Posterior vena cava (tissue), 2 donors: ENCODE data around the gene DPAGT1. TPM values are rescaled to one million over a fixed set of nuclear protein-coding genes. Genes with fewer than 3 reads are reported as not detected.
"Not testable (repeated sequence)": the region's sequence is repeated elsewhere in the genome, so short reads cannot be mapped to it uniquely, and the experiment has no call there.

Experiments used
- DNase-seq: peaks from one replicate; pipeline ENCODE4 v3.0.0-alpha.2; 2020; ENCODE audit warnings: low spot score
- intact Hi-C, 2 donors: fragments of 100-400 bp; cut with DNase I; formaldehyde crosslinking; loops; one replicate each; pipeline versions ENCODE4 v1.14.1 to v1.14.2; 2022 to 2023
- total RNA-seq, 2 donors: library from RNA; stranded (reverse); fragmentation: NEBNext Ultra II Directional; extraction: Animal tissue kit (Norgen Biotek cat#: 25700); gene quantifications; one replicate each; pipeline ENCODE4 v1.2.1, GENCODE V29; 2021
- donor health status: DM: yes; HTN: yes; CAD: no.
- donor health status: DM: yes; HTN: yes; CAD: no.

DPAGT1 gene
- total RNA-seq, 2 donors from 2014 or later: 23.8 to 24.2 TPM

DNA sequence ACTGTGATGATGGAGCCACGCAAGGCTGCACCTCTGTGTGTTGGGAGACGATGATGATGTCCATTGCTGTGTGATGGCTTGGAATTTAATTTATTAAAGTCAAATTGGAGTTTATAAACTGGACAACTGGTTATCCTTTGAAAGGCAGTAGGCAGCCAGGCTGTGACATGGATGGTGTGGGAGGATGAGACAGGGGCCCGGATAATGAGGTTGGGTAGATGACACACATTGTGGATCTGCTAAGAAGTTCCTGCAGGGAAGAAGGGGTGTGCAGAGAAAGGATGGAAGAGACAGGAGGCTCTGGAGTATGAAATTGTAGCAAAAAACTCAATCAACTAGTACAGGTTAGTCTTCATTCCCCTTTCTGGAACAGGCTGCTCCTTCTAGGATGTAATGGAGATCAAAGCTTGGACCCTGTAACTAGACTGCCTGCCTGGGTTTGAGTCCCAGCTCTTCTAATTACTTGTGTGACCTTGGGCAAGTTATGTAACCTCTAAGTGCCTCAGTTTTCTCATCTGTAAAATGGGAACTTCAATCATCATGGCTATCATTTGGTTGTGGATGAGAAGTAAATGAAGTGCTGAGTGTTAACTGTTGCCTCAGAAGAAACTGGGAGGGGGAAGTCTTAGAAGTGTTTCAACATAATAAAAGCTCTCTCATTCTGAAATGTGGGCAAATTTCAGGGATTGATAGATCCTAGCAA is 15.5 kb upstream of the DPAGT1 start:
- intact Hi-C loops: no loop called here
- no peak for DNase-seq

DNA sequence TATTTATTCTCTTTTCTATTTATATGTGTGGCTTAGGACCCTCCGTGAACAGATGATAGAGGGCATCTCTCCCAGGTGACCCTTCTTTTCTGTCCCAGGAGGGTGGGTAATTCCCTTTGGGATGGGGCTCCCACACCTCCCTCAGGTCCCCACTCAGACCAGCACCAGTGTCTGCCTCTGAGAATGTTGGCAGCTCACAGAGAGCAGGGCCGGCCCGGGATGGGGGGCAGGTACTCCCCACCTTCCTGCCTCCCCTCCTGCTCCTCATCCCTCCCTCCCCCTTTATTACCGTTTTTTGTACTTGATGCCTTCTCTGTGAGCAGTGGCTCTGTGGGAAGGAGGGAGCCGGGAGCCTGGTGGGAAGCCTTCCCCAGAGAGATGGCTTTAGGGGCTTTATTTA is 14.9 kb upstream of the DPAGT1 start:
- intact Hi-C loops: no loop called here

DNA sequence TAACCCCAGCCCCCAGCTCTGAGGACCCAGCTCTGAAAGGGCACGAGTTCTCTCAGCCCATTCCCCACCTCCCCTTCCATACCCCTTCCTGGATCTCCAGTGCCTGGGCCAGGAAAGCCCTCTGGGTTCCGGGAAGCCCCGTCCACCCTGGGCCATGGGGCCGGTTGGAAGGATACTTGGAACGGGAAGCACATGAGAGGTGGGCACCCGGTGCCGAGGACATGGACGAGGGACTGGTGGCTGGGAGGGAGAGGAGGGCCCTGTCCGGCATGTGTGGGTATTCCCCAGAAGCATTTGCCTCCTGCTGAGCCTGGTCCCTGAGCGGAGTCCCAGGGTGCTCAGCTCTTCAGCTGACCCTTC is 14.6 kb upstream of the DPAGT1 start:
- no peak for DNase-seq
- intact Hi-C loops: no loop called here

More for the DNA sequence above, 14.9 kb upstream of the DPAGT1 start:
- DNase-seq: no peak

DNA sequence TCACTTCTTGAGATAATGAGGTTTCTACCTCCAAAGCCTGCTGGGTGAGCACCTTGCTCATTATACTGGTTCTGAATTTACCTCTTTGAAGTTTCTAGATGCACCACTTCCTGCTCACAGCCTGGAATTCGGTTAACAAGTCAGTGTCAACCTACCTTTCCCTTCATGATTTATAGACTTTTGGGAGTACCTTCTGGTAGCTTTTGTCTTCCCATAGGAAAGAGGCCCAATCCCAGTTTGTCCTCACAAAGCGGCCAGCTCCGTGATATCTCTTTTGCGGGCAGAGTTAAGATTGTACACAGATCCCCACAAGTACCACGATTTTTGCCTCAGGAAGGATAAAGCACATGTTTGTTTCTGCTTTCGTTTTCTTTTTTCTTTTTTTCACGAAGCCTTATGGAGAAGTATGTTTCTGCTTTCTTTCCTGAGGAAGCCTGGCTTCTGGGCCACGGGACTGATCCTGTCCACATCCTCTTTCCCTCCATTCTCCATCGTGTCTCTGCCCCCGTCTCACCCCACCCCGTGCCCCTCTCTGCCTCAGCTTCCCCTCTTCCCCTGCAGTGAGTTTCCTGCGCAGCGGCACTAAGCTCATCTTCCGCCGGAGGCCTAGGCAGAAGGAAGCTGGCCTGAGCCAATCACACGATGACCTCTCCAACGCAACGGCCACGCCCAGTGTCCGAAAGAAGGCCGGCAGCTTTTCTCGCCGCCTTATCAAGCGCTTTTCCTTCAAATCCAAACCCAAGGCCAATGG is 14.0 kb upstream of the DPAGT1 start:
- DNase-seq: peak; percentile 89
- intact Hi-C loops: no loop called here

DNA sequence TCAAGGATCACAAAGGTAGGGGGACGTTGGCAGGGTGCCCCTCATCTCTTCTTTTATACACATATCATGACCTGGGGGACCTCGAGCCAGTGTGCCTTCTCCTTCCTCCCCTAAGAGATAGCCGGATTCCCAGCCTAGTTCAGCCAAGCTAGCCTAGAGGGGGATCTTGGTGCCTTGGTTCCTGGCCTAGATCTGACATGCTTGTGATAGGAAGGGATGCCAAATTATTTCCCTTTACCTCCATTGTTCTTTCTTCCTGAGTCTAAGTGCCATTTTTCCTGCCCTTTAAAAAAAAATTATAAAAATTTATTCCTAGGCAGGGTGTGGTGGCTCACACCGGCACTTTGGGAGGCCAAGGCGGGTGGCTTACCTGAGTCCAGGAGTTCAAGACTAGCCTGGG is 12.7 kb upstream of the DPAGT1 start:
- intact Hi-C loops: no loop called here
- no peak for DNase-seq

DNA sequence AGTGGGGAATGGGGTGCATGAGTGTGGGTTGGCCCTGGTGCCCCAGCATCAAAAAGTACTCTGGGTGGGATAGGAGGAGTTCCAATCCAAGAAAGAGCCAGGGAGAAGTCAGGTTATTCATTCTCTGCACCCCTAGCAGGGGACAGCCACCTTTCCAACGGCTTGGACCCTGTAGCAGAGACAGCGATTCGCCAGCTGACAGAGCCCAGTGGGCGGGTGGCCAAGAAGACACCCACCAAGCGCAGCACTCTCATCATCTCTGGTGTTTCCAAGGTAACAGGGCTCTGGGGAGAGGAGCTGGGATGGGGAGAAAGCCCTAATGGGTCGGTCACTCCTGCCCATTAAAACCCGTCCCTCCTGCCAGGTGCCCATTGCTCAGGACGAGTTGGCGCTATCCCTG is 12.1 kb upstream of the DPAGT1 start:
- intact Hi-C loops: no loop called here

DNA sequence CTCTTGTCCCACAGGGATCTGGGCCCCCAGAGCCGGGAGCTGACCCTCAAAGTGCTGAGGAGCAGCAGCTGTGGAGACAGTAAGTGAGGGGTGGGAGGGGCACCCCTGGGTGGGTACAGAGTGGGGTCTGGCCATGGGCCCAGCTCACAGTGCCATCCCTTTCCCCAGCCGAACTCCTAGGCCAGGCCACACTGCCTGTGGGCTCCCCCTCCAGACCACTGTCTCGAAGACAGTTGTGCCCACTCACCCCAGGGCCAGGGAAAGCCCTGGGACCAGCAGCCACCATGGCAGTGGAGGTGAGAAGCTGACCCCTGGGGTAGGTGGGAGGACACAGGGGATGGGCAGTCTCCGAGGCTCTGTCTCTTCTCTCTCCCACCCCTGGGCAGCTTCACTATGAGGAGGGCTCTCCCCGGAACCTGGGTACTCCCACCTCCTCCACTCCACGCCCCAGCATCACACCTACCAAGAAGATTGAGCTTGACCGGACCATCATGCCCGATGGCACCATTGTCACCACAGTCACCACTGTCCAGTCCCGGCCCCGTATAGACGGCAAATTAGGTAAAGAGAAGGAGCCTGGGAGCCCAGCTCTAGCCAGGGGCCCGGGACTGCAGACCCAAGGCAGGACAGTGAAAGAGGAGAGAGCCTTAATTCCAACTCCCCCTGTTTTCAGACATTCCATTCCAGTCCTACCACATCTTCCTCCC is 10.8 kb upstream of the DPAGT1 start:
- DNase-seq: no peak
- intact Hi-C loops: no loop called here

More for the DNA sequence above, 12.1 kb upstream of the DPAGT1 start:
- no peak for DNase-seq

DNA sequence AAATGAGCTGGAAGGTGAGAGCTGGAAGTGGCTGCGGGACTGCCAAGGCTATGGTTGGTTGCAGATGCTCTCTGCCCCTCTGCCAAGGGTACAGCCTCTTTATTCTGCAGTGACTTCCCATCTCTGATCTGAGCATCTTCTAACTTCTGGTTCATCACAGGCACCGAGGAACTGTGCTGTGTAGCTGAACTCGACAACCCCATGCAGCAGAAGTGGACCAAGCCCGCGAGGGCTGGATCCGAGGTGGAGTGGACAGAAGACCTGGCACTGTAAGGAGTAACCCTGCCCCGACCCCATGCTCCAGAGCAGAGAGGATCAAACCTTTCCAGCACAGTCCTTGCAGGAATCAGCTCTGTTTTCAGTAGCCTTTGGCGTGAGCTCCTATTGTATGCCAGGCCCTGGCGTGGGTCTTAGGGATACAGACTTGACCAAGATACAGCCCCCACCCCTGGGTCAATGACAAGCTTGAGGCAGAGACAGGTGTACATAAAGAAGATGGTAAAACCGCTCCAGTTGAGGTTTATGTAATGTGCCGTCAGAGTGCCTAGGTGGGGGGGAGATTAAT is 9.8 kb upstream of the DPAGT1 start:
- DNase-seq: no peak
- intact Hi-C loops: no loop called here

DNA sequence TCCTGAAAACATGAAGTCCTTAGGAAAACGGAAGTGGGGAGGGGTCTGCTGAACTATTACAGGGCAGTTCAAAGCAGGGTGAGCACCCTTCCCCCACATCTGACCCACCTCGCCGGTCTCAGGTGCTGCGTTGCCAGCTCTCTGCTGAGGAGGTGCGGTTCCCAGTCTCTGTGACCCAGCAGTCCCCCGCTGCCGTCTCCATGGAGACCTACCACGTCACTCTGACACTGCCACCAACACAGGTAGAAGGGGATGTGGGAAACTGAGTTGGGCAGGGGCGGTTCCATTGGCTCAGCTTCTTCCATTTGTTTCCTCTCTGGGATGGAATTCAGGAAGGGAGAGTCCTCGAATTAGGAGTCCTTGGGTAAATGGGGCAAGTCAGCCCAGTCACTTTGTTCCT is 8.8 kb upstream of the DPAGT1 start:
- DNase-seq: no peak
- intact Hi-C loops: loop anchor here in 1 of 2 donors (1.0 kb wide), 1 partner anchor 54 kb away; no protein-coding TSS in a partner anchor

DNA sequence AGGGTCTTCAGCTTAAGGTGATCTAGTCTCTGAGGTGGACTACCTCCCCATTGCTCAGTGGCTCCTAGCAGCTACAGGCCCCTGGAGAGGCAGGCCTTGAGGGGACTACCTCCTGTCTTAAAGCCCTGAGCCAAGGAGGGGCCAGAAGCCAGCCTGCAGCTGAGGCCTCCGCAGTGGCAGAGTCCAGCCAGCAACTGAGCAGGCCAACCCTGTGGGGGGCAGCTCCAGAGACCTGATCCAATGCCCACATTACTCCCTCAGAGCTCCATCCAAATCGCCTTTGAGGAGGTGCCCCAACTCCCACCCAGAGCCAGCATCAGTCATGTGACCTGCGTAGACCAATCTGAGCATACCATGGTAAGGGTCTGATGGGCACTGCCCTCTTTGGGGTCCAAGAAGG is 8.2 kb upstream of the DPAGT1 start:
- no peak for DNase-seq
- intact Hi-C loops: loop anchor here in 1 of 2 donors (1.0 kb wide), 1 partner anchor 54 kb away; no protein-coding TSS in a partner anchor

DNA sequence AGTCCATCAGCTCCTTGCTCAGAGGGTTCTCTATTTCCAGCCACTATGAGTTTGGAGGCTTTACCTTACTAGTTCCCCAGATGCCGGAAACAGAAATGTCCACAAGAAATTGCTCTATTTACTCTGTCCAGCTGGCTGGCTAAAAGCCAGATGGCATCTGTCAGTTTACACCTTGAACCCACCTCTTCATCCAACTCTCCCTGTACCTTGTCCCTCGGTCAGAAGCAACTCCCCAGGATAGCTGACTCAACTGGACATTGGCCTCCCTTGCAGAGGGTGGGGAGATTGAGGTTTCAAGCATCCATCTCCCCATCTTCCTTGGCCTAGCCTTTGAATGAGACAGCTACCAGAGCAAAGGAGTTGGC is 7.2 kb upstream of the DPAGT1 start:
- intact Hi-C loops: no loop called here
- no peak for DNase-seq

DNA sequence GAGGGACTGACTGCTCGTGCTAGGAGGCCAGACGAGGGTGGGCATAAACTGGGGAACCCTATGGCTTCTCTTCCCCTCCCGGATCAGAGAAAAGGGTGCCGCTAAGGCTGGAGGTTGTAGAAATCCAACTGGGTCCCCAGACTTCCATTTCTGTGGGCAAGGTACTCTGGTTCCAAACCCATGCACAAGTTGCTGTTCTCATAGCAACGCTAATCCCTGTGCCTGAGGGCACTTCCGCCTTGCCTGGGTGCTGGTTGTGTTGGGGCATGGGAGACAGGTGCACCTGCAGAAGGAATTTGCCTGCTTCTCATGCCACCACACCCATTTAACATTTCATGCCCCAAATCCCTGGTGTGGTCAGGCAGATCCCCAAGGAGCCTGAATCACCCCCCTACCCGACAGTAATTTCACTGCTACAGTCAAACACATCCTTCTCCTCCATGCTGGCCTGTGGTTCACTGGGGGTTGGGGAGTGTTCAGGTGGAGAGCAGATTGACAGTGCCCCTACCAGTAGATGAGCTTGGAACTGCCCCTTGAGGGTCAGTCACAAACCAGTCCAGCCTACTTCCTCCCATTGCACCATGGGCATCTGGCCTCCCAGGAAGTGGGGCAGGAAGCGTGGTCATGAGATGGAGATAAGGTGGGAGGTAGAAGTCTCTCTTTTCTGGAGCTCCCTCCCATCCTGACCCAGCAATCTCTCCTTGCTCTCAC is 6.6 kb upstream of the DPAGT1 start:
- DNase-seq: no peak
- intact Hi-C loops: no loop called here

DNA sequence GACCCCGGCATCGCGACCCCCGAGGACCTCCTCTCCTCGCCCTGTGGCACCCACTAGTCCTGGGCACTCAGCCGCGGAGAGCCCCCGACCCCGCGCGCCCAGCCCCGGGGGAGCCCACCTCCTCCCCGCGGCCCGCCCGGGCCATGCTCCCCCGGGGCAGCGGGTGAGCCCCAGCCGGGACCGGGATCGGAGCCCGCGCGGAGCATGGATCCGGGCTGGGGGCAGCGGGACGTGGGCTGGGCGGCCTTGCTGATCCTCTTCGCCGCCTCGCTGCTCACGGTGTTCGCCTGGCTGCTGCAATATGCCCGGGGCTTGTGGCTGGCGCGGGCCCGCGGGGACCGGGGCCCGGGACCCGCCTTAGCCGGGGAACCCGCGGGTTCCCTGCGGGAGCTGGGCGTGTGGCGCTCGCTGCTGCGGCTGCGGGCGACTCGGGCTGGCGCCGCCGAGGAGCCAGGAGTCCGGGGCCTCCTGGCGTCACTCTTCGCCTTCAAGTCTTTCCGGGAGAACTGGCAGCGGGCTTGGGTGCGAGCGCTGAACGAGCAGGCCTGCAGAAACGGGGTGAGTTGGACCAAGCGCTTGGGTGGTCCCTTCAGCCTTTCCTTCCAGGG is 6.0 kb upstream of the DPAGT1 start:
- DNase-seq: no peak
- intact Hi-C loops: no loop called here

DNA sequence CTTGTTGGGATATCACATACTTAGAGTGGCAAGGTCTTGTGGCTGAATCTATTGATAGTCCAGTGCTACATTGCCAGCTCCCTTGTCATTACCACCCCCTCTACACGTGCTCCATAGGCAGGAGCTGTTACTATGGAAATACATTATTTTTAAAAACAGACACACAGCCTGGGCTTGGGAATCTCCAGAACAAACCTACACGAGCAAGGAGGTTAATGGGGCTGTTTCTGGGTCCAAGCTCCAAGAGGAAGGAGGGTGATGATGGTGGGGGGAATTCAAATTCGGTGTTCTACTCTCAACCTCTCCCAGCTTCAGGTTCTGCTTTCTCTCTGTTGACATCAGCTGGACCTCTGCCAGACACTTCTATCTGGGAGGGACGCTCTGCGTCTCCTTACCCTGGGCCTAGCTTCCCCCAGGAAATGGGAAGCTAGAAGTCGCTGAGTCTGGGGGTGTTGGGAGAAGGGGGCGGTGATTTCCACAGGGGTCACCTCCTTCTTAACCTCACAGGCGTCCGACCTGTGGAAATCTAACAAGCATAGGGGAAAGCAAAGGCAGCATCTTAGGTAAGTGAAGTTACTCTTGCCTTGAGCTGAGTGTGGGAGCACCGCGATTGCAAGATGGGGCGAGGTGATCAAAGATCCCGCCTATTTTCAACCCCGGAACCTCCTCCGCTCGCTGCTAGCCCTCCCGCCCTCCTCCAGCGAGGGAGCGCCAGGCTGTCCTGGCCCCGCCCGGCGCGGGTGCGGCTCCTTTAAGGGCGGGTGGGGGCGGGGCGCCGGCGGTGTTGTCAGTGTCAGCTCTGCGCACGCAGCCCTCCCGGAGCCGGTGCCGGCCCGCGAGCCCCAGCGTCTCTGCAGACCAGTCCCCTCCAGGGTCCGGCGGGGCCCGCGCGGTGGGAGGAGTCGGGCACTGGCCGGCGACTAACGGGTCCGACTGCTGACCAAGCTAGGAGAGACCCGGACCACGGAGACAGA is 5.2 kb upstream of the DPAGT1 start, which contains the start of gene C2CD2L:
Gene C2CD2L, plus strand, starts transcription at position 781 of the 974 bp plus-strand sequence. CDS start 398 bp downstream, outside the sequence.
- intact Hi-C loops: no loop called here

DNA sequence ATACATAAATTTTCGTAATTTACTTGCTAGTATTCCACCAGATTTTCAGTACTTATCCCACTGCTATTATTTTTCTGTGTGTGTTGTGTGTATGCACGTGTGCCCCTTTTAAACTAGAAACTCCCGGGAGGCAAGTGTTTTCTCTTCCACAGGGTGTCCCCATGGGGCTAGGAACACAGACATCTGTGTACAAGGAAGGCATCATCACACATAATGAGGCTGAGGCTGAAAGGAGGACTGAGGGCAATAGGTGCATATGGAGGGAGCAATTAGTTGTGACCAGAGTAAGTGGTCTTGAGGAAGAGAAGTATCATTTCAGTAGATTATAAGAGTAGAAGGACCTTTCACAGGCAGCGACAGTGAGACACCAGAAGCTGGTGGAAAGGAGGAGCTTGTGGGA is 2.1 kb upstream of the DPAGT1 start:
- no peak for DNase-seq
- intact Hi-C loops: no loop called here

More for the DNA sequence above, 5.2 kb upstream of the DPAGT1 start, which contains the start of gene C2CD2L:
- DNase-seq: peak; percentile 97

DNA sequence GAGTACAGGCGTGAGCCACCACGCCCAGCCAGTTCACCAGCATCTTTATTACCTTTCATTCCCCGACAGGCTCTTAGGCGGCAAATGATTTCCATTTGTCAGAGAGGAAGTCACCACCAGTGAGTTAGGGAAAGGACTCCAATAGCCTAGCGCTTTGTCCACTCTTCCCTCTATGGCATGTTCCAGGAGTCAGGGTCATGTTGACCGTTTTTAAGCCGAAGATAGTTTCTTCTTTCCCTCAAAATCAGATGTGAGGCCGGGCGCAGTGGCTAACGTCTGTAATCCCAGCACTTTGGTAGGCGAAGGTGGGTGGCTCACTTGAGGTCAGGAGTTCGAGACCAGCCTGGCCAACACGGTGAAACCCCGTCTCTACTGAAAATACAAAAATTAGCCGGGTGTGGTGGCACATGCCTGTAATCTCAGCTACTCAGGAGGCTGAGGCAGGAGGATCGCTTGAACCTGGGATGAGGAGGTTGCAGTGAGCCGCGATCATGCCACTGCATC is 1.6 kb upstream of the DPAGT1 start:
- intact Hi-C loops, DNase-seq: not testable (repeated sequence)

DNA sequence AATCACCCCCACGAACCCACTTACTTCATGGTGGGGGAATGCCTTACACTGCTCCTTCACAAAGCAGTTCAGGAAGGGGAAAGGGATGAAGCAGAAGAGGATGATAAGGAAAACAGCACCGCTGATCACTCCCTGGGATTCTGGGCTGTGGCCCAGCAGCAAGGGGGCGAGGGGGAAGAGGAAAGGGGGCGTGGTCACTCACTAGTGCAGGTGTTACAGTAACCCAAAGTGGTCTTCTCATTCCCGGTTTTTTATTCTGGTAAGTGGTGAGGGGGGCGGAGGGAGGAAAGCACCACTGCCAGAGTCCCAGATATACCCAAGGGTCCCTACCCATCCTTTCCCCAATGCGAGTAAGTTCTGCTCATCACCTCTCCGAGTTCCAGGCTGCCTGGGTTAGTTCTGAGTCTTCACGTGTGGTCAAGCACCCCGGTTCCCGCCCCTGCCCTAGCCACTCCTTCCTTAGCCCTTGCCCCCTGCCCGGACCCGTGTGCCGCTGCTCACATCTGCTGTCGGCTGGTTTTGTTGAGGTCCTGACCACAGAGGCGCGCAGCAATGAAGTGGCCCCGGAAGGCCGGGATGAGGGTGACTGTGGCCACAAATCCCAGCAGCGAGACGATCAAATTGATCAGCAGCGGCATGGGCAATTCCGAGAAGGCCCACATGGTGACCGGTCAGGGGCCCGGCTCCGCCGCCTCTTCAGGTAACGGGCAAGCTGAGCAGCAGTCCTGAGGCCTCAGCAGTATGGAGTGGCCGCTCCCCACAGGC is 477 bp downstream of the DPAGT1 start:
- intact Hi-C loops: no loop called here

More for the DNA sequence above, 477 bp downstream of the DPAGT1 start:
- DNase-seq: no peak
